AG09309 (cell line): ENCODE results near the gene RAB3C.

Experiments used
- DNase-seq: peaks from one replicate; pipeline ENCODE4 v3.0.0-alpha.2; 2010; ENCODE audit warnings: low read depth
- H3K4me3 ChIP-seq: 2 replicates; pipeline ENCODE4 v1.5.1; 2011; ENCODE audit warnings: mild to moderate bottlenecking, low read depth, low read length, moderate library complexity; ENCODE audit not compliant: control insufficient read depth
- TF ChIP-seq, protein P1 (sequence below): IDR thresholded peaks from 2 replicates; pipeline ENCODE4 v1.5.1; 2011; ENCODE audit warnings: mild to moderate bottlenecking, low read depth, low read length, inconsistent platforms; ENCODE audit not compliant: insufficient read depth, control insufficient read depth; ENCODE audit errors: missing control alignments

Gene RAB3C

GRCh38 chr5:58631895-58632294 is 49.0 kb downstream of the RAB3C start:
- TF ChIP-seq, protein P1, sequence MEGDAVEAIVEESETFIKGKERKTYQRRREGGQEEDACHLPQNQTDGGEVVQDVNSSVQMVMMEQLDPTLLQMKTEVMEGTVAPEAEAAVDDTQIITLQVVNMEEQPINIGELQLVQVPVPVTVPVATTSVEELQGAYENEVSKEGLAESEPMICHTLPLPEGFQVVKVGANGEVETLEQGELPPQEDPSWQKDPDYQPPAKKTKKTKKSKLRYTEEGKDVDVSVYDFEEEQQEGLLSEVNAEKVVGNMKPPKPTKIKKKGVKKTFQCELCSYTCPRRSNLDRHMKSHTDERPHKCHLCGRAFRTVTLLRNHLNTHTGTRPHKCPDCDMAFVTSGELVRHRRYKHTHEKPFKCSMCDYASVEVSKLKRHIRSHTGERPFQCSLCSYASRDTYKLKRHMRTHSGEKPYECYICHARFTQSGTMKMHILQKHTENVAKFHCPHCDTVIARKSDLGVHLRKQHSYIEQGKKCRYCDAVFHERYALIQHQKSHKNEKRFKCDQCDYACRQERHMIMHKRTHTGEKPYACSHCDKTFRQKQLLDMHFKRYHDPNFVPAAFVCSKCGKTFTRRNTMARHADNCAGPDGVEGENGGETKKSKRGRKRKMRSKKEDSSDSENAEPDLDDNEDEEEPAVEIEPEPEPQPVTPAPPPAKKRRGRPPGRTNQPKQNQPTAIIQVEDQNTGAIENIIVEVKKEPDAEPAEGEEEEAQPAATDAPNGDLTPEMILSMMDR, result no peak
- no peak for DNase-seq
- H3K4me3 ChIP-seq, result no peak overlapping the region

GRCh38 chr5:58635416-58635815 is 52.5 kb downstream of the RAB3C start:
- DNase-seq, result no peak
- H3K4me3 ChIP-seq, result no peak overlapping the region
- TF ChIP-seq, protein P1, result no peak

DNA sequence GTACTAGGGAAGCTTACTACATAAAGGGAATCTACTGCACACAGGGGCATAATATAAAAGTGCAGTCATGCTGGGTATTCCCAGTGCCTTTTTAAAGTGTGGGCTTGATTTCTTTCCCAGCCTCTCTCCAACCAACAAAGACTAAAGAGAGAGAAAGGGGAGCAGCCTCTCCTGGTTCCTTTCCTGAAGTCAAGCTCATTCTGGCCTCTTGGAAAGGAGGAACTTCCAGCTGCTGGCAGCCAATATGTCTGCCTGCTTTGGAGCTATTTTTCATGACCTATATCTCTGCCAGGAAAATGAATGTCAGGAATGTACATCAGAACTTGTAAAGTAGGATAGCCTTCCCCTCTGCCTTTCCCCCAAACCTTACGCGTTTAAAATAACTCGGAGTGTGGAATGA is 57.1 kb downstream of the RAB3C start:
- TF ChIP-seq, protein P1, result no peak
- no peak for DNase-seq
- H3K4me3 ChIP-seq, result no peak overlapping the region

GRCh38 chr5:58641533-58641932 is 58.7 kb downstream of the RAB3C start:
- DNase-seq, result no peak
- TF ChIP-seq, protein P1, result no peak
- H3K4me3 ChIP-seq, result no peak overlapping the region

DNA sequence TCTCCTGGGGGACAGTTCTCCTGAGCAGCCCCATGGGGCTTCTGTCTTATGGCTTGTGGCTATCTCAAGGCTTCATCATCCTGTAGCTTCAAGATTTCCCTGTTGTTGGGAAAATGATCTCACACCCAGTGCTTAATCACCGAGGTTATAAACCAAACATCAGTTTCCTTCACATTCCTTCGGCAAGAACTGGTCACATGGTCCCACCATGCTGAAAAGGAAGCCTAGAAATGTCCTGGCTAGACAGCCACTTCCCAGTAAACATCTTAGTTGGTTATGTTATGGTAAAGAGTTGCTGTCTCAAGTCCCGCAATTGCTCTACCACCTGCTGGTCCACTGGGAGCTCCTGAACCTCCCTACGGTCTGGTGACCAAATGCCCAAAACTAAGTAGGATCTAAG is 66.0 kb downstream of the RAB3C start:
- H3K4me3 ChIP-seq, result no peak overlapping the region
- TF ChIP-seq, protein P1, result no peak
- no peak for DNase-seq

- DNase-seq, result no peak
- TF ChIP-seq, protein P1, result no peak
- H3K4me3 ChIP-seq, result no peak overlapping the region
Observed at GRCh38 chr5:58649716-58650115, 66.8 kb downstream of the RAB3C start.

DNA sequence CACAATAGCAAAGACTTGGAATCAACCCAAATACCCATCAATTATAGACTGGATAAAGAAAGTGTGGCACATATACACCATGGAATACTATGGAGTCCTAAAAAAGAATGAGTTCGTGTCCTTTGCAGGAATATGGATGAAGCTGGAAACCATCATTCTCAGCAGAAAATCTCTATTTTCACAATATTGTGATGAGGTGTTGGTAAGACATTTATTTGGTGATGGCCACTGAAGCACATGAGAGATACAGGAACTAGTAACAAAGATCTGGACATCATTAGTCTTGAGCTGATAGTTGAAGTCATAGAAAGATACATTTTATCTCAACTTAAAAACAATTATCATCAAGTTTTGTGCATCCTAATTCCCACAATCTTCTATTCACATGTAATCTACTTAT is 70.6 kb downstream of the RAB3C start:
- TF ChIP-seq, protein P1, result no peak
- H3K4me3 ChIP-seq, result no peak overlapping the region
- DNase-seq, result no peak
